RWPE2 (cell line): Measurements from ENCODE around the gene SEMA4D.

Experiments
- ATAC-seq: fragments of 200-7000 bp; cut with Tn5 transposase; 3 replicates; pipeline ENCODE4 v1.9.1; 2021; ENCODE audit warnings: low read depth
- DNase-seq: peaks from one replicate; pipeline ENCODE4 v3.0.0-alpha.2; 2020; ENCODE audit warnings: low spot score
- H3K27ac ChIP-seq: fragments of 450-650 bp; 2 replicates; pipeline ENCODE4 v1.5.1; 2017; ENCODE audit warnings: mild to moderate bottlenecking; ENCODE audit not compliant: poor library complexity, severe bottlenecking
- H3K27me3 ChIP-seq: fragments of 250-450 bp; sonication (Bioruptor Pico); 2 replicates; pipeline ENCODE4 v1.5.1; 2021; ENCODE audit warnings: mild to moderate bottlenecking, moderate library complexity; ENCODE audit not compliant: insufficient read depth, poor library complexity, severe bottlenecking
- H3K36me3 ChIP-seq: fragments of 250-450 bp; sonication (Bioruptor Pico); 2 replicates; pipeline ENCODE4 v1.5.1; 2020; ENCODE audit warnings: low read depth, mild to moderate bottlenecking, moderate library complexity
- H3K4me1 ChIP-seq: fragments of 250-450 bp; sonication (Bioruptor Pico); 2 replicates; pipeline ENCODE4 v1.5.1; 2021; ENCODE audit warnings: mild to moderate bottlenecking, moderate library complexity; ENCODE audit not compliant: insufficient read depth, poor library complexity, severe bottlenecking
- H3K4me3 ChIP-seq: fragments of 250-450 bp; sonication (Bioruptor Pico); 2 replicates; pipeline ENCODE4 v1.5.1; 2021; ENCODE audit warnings: mild to moderate bottlenecking, moderate library complexity; ENCODE audit not compliant: severe bottlenecking
- H3K9me3 ChIP-seq: fragments of 250-450 bp; sonication (Bioruptor Pico); 2 replicates; pipeline ENCODE4 v1.5.1; 2021; ENCODE audit warnings: mild to moderate bottlenecking, moderate library complexity; ENCODE audit not compliant: severe bottlenecking
- CTCF ChIP-seq: fragments of 450-650 bp; IDR thresholded peaks from one replicate; pipeline ENCODE4 v1.5.1; 2017; ENCODE audit warnings: mild to moderate bottlenecking, moderate library complexity; ENCODE audit not compliant: poor library complexity, severe bottlenecking

Gene SEMA4D

DNA sequence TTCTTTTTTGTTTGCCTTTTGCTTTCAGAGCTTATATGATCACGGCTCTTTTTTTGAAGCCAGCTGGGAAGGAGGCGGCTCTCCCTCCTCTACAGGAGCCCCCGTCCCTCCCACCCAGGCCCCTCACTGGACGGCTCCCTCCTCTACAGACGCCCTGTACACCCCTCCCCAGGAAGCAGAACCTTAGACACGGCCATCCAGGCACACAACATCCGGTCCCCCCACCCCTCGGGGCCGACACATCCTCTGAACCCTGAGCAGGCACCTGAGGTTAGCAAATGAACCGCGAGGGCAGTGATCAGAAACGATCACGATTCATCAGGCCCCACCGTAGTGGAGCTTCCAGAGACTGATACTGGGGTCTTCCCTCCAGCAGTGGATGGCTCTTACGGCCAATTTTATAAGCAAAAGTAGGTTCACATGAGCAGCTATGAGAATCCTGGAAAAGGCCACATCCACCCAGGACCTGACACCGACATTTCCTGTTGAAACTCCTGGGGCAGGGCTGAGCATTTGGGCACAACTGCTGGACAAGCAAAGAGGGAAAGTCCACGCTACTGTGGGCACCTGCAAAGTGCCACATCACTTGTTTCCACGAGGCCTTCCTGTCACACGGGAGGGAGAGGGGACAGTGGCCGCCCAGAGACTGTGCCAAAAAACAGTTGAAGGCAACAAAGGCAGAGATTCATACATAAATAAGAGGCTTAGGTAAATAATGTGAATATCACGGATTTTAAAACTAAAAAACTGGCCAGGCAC lies 78.9 kb downstream of the SEMA4D start:
- Histone ChIP-seq H3K36me3 (no peaks in the 10 kb centered on the region), H3K27ac (no peak overlapping the region), H3K27me3 (no peaks in the 10 kb centered on the region), H3K4me3 (no peak overlapping the region), H3K4me1 (peaks cover 3% of the 10 kb centered on the region), H3K9me3 (no peaks in the 10 kb centered on the region)
- DNase-seq (no peak), ATAC-seq (no peak)
- TF ChIP-seq CTCF, result no peak

- no peak for ATAC-seq
Observed at GRCh38 chr9:89418474-89418845, 79.5 kb downstream of the SEMA4D start.

DNA sequence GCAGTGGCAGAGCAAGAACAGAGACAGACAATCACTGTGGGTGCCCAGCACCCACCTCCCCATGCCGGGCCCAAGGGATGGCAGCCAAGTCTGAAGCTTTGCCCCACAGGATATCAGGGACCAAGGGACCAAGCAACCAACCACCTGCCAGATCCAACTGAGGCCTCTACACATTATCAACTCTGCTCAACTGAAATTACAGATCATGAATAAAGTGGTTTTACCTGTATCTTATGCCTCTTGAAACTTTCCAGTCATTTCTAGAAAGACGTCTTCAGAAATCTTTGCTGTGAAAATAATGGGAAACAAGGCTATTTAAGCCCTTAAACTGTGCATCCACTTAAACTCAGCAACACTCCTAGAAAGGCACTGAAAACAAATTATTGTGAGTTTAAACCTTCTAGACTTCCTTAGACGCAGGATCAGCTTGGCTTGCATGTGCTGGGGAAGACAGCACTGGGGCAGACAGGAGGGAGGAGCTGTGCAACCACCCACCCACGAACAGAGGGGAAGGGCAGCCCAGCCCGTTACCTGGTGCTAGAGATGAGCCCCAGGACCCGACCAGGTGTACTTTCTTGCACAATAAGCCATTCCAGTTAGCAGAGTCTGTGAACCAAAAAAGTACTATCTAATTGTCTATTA lies 80.0 kb downstream of the SEMA4D start:
- Histone ChIP-seq H3K4me3 (no peak overlapping the region), H3K36me3 (no peaks in the 10 kb centered on the region), H3K27ac (no peak overlapping the region), H3K27me3 (no peaks in the 10 kb centered on the region), H3K9me3 (no peaks in the 10 kb centered on the region), H3K4me1 (peaks cover 3% of the 10 kb centered on the region)
- TF ChIP-seq CTCF, result no peak
- ATAC-seq (no peak), DNase-seq (no peak)

More at GRCh38 chr9:89418474-89418845, 79.5 kb downstream of the SEMA4D start:
- Histone ChIP-seq H3K4me3 (no peak overlapping the region), H3K27ac (no peak overlapping the region), H3K36me3 (no peaks in the 10 kb centered on the region), H3K27me3 (no peaks in the 10 kb centered on the region), H3K9me3 (no peaks in the 10 kb centered on the region), H3K4me1 (peaks cover 3% of the 10 kb centered on the region)
- no peak for DNase-seq
- no peak for TF ChIP-seq CTCF

DNA sequence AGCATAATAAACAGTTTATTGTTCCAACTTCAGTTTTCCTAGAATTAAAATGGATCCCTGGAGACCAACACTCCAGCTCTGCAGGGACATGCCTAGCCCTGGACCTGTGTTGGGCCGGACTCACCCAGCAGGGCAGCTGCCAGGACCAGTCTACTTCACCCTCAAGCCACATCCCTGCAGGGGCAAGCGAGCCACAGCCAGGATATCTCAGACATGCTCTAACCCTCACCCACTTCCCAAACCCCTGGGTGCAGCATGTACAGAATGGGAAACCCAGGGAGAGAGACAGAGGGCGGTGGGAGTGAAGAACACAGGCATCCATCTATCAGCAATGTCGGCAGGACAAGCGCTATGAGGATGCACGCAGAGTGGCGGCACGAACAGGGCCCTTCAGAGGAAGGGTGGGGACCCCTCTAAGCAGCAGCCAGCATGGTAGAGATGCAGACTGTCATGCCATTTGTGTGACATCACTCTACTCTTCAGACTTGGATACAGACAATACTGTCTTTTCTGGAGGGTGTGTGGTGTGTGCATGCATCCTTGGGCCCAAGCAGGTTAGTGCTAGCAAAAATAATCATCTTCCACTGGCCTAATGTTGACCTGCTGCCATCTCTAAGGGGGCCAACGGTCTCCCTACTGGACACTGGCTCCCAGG lies 83.1 kb downstream of the SEMA4D start:
- DNase-seq (no peak), ATAC-seq (no peak)
- Histone ChIP-seq H3K36me3 (no peaks in the 10 kb centered on the region), H3K4me3 (no peak overlapping the region), H3K27me3 (no peaks in the 10 kb centered on the region), H3K4me1 (no peaks in the 10 kb centered on the region), H3K27ac (no peak overlapping the region), H3K9me3 (no peaks in the 10 kb centered on the region)
- TF ChIP-seq CTCF, result no peak
